8988T (cell line): ENCODE results near the gene ATP9B.
"Not testable (repeated sequence)": the region's sequence is repeated elsewhere in the genome, so short reads cannot be mapped to it uniquely, and the experiment has no call there.

Experiments used
- DNase-seq: peaks from one replicate; pipeline ENCODE4 v3.0.0; 2011

Gene ATP9B

GRCh38 chr18:79302120-79302519, 232.9 kb downstream of the ATP9B start:
- no peak for DNase-seq

DNA sequence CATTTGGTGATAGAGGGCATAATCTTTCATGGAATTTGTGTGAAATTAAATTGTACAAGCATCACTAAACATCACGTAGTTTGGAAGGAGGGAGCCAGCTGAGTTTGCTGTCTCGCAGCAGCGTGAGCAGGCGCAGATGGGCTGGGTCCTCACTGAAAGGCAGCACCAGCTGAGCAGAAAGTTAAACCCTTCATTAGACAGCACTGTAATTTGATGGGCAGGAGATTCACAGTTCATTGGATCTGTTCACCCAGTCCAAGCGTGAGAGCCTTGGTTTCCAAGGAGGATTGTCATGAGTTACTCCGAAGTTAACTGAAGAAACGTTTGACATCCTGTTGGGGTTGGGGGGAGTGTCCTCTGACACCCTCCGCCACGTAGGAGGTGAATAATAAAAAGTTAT, 236.7 kb downstream of the ATP9B start:
- DNase-seq, result no peak

DNA sequence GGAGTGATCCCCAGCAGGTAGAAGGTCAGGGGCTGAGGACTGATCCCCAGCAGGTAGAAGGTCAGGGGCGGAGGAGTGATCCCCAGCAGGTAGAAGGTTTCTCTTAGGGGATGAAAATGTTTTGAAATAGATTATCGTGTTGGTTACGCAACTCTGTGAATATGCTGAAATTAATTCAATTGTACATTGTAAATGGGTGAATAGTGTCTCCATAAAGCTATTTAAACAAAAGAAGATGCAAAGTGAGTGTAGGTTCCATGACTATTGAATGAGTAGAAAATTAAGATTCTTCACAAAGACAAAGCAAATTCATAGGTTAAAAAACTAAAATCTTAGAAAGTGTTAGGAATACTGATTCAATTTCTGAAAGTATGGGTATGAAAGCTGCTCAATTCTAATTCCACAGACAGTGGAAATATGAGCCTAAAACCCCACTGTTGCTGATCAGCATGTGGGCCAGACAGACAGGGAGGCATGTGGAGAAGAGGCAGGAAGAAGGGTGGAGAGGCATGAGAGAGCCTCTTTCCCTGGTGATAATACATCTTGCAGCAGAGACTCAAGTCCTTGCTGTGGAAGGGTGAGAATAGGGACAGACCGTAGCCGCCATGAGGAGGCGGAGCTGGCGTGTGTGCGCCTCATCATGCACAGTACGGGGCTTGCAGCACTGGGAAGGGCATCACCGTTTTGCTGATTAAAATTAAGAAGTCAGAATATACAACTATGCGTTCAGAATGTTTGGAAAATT, 240.6 kb downstream of the ATP9B start:
- DNase-seq, result no peak

GRCh38 chr18:79314838-79315388, 245.7 kb downstream of the ATP9B start:
- no peak for DNase-seq

DNA sequence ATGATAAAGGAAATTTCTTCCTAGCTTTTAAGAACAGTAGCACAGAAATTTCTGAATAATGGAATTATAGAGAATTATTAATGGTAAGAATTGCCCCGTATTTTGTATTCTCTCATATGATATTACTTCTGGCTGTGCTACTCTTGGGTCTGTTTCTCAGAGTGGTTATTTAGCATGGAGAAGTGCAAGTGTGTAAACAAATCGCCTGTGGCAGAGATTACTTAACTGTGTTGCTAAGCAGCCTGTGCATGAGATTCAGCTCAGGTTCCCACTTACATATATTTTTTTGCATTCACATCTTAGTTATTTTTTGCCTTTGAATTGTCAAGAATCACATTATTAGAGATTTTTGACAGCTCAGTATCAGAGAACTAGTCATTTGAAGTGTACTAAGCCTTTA, 246.4 kb downstream of the ATP9B start:
- no peak for DNase-seq

DNA sequence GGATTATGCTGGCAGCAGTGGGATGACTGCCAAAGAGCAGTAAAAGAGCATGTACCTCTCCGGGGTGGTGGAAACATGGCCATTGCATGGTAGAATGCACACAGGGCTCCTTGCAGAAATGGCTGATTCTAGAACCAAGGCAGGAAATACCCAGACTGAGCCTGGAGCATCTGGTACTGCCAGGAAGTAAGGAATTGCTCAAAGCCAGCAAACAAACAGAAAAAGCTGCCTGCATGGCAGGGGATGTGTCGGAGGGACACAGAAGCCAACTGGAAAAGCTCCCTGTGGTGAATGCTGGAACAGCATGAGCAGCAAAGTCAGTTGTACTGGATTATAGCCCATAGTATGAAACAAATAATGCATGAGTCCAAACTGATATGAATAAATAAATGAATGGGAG, 248.5 kb downstream of the ATP9B start:
- no peak for DNase-seq

DNA sequence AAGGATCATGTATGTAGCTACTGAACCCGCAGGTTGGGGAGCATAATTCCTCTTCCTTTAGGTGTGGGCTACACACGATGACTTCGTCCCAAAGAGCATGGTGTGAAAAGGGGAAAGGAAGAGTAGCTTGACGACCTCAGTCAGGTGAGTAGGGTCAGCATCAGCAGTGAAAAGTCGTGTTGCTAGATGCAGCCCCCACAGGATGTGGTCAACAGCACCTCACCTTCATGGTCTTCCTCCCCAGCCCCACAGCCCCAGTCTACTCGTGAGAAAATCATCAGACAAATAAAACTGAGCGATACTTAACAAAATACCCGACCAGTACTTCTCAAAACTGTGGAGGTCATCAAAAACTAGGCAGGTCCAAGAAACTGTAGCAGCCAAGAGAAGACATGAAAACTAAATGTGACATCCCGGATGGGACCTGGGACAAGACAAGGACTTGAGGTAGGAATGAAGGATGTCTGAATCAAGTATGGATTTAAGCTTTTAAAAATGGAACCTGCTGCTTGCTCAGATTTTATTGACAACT, 249.0 kb downstream of the ATP9B start:
- DNase-seq, result no peak

DNA sequence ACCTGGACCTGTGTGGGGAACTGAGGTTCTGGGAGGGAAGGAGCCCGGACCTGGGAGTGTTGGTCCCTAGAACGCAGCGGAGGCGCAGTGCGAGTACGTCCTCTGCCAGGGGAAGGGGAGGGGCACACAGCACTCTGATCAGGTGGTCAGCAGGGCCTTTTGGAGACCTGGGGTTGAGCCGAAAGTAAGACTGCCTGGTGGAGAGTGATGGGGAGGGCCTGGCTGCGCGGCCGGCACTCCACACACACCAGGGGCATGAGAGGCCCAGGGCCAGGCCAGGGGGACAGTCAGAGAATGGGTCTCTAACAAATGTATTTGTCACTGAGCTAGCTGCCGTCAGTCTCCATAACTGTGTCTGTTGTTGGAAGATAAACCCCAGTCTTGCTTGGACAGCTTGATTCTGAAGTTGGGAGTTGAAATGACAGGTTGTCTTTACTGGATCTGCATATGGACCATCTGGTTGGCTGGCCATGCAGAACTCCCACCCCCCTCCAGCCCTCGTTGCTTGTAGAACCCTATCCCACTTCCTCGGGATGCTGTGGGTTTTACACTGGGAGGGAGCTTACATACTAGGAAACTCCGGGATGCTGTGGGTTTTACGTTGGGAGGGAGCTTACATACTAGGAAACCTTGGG, 251.1 kb downstream of the ATP9B start:
- no peak for DNase-seq

- DNase-seq, result no peak
Measured at GRCh38 chr18:79321625-79322405, 252.6 kb downstream of the ATP9B start.

DNA sequence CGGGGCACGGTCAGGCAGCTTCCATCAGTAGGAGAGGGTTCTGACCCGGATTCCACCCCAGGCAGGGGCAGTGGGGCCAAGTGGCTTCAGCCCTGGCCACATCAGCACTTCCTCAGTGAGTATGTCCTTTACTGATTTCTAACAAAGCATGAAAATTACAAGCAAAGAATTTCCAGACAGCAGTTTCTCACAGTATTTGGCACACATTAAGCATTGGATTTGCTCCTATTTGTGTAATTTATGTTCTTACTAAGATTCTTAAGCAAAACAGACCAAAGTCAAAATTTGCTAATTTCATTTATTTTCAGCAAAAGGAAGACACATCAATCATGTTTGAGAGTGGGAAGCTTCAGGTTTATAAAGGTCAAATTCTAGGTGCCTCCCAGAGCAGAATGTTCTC, 253.2 kb downstream of the ATP9B start:
- DNase-seq, result no peak

DNA sequence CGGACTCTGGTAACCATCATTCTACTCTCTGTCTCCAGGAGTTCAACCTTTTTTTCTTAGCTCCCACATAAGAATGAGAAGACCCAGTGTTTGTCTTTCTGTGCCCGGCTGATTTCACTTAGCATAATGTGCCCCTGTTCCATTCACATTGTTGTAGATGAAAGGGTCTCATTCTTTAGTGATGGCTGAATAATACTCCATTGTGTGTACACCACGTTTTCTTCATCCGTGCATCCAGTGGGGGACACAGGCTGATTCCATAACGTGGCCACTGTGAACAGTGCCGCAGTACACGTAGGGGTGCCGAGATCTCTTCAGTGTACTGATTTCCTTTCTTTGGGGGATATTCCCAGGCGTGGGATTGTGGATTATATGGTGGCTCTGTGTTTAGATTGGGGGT, 254.3 kb downstream of the ATP9B start:
- DNase-seq, result no peak

DNA sequence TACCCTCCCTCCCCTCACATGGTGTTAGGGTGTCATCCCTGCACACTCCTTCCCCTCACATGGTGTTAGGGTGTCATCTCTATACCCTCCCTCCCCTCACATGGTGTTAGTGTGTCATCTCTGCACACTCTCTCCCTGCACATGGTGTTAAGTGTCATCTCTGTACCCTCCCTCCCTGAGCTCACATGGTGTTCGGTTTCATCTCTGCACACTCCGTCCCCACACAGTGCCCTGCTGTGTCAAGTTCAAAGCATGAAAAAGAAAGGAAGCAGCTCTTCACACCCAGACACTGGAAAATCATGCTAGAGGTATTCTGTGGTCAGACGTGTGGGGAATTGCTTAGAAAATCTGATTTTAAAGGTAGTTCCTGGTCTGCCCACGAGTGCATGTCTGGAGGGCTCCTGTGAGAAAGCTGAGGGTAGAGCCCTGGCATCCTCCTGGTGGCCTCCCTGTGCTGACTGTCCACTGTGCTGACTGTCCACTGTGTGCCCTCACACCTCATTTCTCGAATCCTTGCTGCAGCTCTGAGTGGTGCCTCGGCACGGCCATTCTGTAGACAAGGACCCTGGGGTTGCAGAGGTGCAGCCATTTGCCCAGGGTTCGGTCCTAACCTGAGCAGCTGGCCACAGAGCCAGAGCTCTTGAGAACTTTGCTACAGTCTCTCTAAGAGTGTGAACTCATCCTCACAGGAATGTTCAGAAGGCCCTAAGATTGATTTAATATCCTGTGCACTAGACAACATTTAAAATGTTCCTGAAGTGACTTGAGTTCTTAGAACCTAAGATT, 257.4 kb downstream of the ATP9B start:
- DNase-seq, result no peak

- no peak for DNase-seq
Measured at GRCh38 chr18:79327199-79327721, 258.1 kb downstream of the ATP9B start.

GRCh38 chr18:79327915-79328314, 258.7 kb downstream of the ATP9B start:
- not testable (repeated sequence) for DNase-seq

DNA sequence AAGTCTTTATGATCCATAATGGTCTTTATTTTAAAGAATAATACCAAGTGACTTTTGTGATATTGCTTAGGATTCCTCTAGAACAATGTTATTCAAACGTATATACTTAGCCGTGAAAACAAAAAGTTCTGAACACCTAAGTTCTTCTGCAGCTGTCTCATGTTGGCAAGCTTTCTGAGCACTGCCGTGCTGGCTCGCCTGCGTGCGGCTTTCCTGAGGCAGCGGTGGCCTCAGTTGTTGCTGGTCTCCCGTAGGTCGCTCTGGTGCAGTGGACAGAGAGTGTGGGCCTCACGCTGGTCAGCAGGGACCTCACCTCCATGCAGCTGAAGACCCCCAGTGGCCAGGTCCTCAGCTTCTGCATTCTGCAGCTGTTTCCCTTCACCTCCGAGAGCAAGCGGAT, 259.7 kb downstream of the ATP9B start:
- no peak for DNase-seq

DNA sequence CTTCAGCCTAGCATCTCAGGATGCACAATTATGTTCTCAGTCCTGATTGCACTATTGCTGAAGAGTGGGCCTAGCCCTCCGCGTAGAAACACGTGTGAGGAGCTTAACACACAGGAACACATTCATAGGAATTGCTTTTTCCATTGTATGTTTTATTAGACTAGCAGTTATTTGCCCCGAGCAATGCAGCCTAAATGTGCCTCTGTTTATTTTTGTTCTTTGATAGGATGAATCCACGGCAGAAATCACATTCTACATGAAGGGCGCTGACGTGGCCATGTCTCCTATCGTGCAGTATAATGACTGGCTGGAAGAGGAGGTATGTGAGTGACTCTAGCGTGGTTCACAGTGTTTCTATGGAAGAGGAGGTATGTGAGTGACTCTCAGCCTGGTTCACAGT, 260.6 kb downstream of the ATP9B start:
- DNase-seq, result no peak

GRCh38 chr18:79332646-79333045, 263.5 kb downstream of the ATP9B start:
- no peak for DNase-seq

DNA sequence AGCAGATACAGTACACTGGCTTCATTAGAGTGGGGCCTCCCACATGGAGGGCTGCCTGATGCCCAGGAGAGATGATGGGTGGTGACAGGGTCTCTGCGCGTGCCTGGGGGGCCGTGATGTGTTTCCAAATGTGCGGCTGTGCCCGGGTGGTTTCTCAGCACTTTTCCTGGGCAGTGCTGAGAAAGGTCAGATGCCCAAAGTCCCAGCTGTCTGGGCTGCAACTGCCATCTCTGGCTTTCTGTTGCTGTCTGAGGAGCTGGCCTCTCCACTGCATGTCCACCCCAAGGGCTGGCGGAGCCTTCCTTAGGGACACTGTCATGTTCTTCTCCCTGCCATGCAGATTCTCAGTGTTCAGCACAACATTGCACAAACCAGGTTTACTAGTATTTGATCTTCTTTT, 263.9 kb downstream of the ATP9B start:
- DNase-seq, result no peak

DNA sequence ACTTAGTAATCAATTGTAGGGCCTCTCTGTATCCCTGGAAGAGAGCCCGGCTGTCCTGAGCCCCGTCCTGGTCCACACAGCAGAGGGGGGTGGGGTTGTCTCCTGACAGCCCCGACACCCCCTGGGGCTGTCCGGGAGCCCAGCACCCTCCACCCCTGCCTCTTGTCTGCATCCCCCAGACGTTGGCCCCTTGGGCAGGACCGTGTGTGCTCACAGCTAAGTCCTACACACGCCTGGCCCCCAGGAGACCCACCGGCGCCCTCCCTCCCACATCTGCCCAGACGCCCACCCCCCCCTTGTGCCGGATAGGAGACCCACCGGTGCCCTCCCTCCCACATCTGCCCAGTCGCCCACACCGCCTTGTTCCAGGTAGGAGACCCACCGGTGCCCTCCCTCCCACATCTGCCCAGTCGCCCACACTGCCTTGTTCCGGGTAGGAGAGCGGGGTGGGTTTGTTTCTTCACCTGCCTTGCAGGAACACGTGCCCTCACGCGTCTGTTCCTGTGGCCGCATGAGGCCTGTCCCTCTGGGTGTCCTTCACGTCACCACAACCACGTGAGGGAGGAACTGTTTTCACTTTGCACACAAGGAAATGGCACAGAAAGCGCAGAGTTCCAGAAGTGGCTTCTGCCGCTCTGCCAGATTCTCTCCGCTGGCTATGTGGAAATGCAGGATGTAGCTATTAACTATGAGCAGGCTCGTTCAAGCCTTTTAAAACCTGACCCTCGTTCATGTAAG, 265.5 kb downstream of the ATP9B start:
- no peak for DNase-seq

DNA sequence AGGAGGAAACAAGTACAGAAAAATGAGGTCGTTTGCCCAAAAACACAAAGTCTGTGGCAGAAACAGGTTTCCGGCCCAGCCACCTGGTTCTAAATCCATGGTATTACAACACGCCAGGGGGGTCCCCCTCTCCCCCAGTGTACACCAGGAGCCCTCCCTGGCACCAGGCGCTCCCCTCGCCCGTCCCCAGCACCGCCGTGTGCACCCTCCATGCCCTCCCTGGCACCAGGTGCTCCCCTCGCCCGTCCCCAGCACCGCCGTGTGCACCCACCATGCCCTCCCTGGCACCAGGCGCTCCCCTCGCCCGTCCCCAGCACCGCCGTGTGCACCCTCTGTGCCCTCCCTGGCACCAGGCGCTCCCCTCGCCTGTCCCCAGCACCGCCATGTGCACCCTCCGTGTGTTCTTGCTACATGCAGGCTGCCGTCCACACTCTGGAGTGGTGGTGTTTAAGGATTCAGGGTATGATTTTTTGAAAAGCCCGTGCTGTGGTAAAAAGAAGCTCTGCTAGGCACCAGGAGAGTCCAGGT, 266.7 kb downstream of the ATP9B start:
- no peak for DNase-seq

DNA sequence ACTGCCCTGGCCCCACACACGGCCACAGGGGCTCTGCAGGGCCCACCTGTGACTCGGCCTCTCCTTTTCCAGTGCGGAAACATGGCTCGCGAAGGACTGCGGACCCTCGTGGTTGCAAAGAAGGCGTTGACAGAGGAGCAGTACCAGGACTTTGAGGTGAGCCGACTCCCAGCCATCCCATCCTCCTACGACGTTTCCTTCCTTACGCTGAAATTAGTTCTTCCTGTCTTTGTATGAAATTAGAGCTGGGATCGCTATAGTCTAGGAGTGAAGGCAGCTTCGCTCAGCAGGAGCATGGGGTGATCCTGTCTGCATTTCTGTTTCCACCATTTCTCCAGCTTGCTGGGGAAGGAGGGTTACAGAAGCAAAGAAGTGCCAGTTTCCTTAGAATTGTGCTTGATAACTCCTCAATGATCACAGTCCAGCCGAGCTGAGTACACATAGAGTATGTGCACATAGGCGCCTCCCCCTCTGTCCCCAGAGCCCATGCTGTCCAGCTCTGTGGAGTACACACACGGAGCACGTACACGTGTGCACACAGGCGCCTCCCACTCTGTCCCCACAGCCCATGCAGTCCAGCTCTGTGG, 267.5 kb downstream of the ATP9B start:
- DNase-seq, result no peak
